ENCODE data around the gene TSR1. TPM values are rescaled to one million over a fixed set of nuclear protein-coding genes. Genes with fewer than 3 reads are reported as not detected.
A peak's percentile ranks its signal among the peaks of the same experiment; 100 is the strongest.

The TSR1 gene
- polyA plus RNA-seq, 1 of the 3 experiments (the other 2 are of a cell fraction): 26.7 TPM

DNA sequence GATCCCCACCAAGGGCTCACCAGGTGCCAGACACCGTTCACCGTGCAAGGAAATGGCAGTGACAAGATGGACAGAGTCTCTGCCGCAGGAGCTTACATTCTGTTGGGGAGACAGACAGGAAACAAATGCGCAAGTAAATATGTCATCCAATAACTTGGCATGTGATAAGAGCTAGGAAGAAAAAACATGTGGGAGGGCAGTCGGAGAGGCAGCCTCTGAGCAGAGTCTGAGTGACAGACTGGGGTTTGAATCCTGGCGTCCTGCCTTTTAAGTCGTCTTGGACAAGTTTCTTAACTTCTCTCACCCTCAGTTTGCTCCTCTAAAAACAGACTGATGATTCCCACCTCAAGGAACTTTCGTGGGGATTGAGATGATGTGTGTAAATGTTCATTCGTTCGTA is 8.3 kb upstream of the TSR1 start (continued):
- TF ChIP-seq CTCF (IDR thresholded peaks at IDR 0.05) (no peak), RAD21 (IDR thresholded peaks at IDR 0.05; ENCODE audit: low read length) (no peak)

GRCh38 chr17:2343421-2343820 is 7.2 kb upstream of the TSR1 start:
- no peak overlapping the region for H3K4me3 ChIP-seq (ENCODE audit: low read depth in 2 of 2, low read length in 1 of 2)
- peaks cover 5 to 11% of the 10 kb centered on the region in 2 experiments; a peak in 2 of 4 replicates for H3K4me1 ChIP-seq (ENCODE audit: control insufficient read depth in 1 of 2, insufficient read depth in 2 of 2, low read depth in 1 of 2, low read length in 1 of 2)
- peaks cover 20% of the 10 kb centered on the region for H4K20me1 ChIP-seq (ENCODE audit: insufficient read depth)
- WGBS (ENCODE audit: low lambda C conversion rate): 61% methylated on average over 4 of the region's 5 CpGs
- no peak for DNase-seq
- no peaks in the 10 kb centered on the region for H3K9me2 ChIP-seq
- no peak overlapping the region for H3K4me2 ChIP-seq
- no peak overlapping the region for H2AFZ ChIP-seq (ENCODE audit: low read depth)
- no peak overlapping the region for H3K9ac ChIP-seq
- no peak overlapping the region for H3K27ac ChIP-seq (ENCODE audit: low read depth in 2 of 2, low read length in 1 of 2)
- H3K9me3 ChIP-seq: no peaks in the 10 kb centered on the region
- POLR2A ChIA-PET: no interaction called here
- peaks cover 42% of the 10 kb centered on the region; the same call in 1 of the 2 replicates for H3K79me2 ChIP-seq (ENCODE audit: insufficient read depth)
- H3K27me3 ChIP-seq (ENCODE audit: insufficient read depth): no peaks in the 10 kb centered on the region
- CTCF ChIA-PET: no interaction called here
- H3K36me3 ChIP-seq (replicated peaks in 1 of 2; ENCODE audit: control insufficient read depth in 1 of 2, insufficient read depth in 2 of 2, low read length in 1 of 2): peaks cover 9 to 29% of the 10 kb centered on the region in 2 experiments
- H3F3A ChIP-seq (replicated peaks; ENCODE audit: insufficient read depth): peaks cover 10% of the 10 kb centered on the region
- no peak for TF ChIP-seq CTCF (IDR thresholded peaks at IDR 0.05)
- no peak for TF ChIP-seq FOXJ3 (CRISPR knock-in tag; IDR thresholded peaks at IDR 0.05)
- TF ChIP-seq TAF1 (IDR thresholded peaks at IDR 0.05; ENCODE audit: borderline replicate concordance, low read depth, low read length): no peak

DNA sequence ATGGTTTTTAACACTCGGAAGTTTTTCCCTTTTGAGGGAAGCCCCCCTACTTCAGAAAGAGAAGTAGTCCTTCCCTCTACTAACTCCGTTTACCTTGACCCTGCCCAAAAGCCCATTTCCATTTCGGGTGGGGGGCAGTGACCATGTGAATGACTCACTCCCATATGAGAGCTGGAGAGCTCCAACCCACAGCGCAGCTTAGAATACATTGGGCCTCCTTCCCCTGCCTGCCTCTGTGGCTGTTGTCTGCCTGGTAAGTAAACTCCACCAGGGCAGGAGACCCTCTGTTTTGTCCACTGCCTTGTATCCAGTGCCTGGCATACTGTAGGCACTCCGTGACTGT is 2.0 kb upstream of the TSR1 start:
- Histone ChIP-seq H3K9ac (peak overlapping the region; percentile 97; the same call in 1 of the 2 replicates), H3K36me3 (replicated peaks in 1 of 2; ENCODE audit: control insufficient read depth in 1 of 2, insufficient read depth in 2 of 2, low read length in 1 of 2) (peaks cover 24 to 29% of the 10 kb centered on the region in 2 experiments), H3K4me2 (peak overlapping the region; percentile 93), H3K4me1 (ENCODE audit: control insufficient read depth in 1 of 2, insufficient read depth in 2 of 2, low read depth in 1 of 2, low read length in 1 of 2) (peaks cover 6 to 17% of the 10 kb centered on the region in 2 experiments; a peak in 3 of 4 replicates), H3K27me3 (ENCODE audit: insufficient read depth) (no peaks in the 10 kb centered on the region), H3K4me3 (ENCODE audit: low read depth in 2 of 2, low read length in 1 of 2) (peak overlapping the region; percentile 98 to 99), H3K9me2 (no peaks in the 10 kb centered on the region), H3K9me3 (no peaks in the 10 kb centered on the region), H2AFZ (ENCODE audit: low read depth) (peak overlapping the region; percentile 75; the same call in 1 of the 2 replicates), H3F3A (replicated peaks; ENCODE audit: insufficient read depth) (peaks cover 4% of the 10 kb centered on the region), H3K27ac (ENCODE audit: low read depth in 2 of 2, low read length in 1 of 2) (peak overlapping the region in 1 of 2 experiments; percentile 75; a peak in 2 of 4 replicates), H4K20me1 (ENCODE audit: insufficient read depth) (peaks cover 20% of the 10 kb centered on the region), H3K79me2 (ENCODE audit: insufficient read depth) (peaks cover 83% of the 10 kb centered on the region)
- POLR2A ChIA-PET: interaction anchor here (0.7 to 2.6 kb wide), 4 partner anchors 17 to 75 kb away, joined by 3 to 16 read pairs (median 3); partner anchors contain the start of genes SMG6 and SRR
- DNase-seq: no peak
- CTCF ChIA-PET: interaction anchor here (0.8 to 3.2 kb wide), 4 partner anchors 13 to 78 kb away, joined by 3 to 29 read pairs (median 8); partner anchors contain the start of genes SMG6 and SRR
- 20% methylated on average over 4 of the region's 5 CpGs for WGBS (ENCODE audit: low lambda C conversion rate)
- no peak for TF ChIP-seq NFIC (IDR thresholded peaks at IDR 0.05; ENCODE audit: borderline replicate concordance)
- peak; percentile 28; the same call in 1 of the 2 replicates for TF ChIP-seq FOSL2 (IDR thresholded peaks at IDR 0.05; ENCODE audit: borderline replicate concordance, low read depth)

Measured in SK-N-SH (cell line).